ENCODE measurements around the gene XRN1.

DNA sequence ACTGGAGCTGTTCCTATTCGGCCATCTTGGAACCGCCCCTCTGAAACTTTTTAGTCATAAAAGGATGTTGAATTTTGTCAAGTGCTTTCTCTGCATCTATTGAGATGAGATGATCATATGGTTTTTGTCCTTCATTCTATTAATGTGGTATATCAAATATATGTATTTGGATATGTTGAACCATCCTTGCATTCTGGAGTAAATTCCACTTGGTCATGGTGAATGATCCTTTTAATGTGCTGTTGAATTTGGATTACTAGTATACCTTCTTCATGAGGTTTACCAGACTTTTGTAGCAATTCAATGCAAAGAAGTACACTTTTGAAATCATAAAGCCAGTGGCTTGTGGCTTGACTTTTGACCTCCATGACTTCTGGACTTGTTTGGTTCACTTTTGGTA is 33.4 kb upstream of the XRN1 start:
- no peak for TF ChIP-seq CTCF (IDR thresholded peaks at IDR 0.05)
- TF ChIP-seq POLR2A (IDR thresholded peaks at IDR 0.05): no peak
